Psoas muscle (tissue), 8 donors: ENCODE data around the gene C1QL4. TPM values are rescaled to one million over a fixed set of nuclear protein-coding genes. Genes with fewer than 3 reads are reported as not detected.

Source experiments
- ATAC-seq, 4 donors: fragments of 200-7000 bp; cut with Tn5 transposase; one replicate each; pipeline ENCODE4 v1.9.1; 2020; ENCODE audit warnings: moderate library complexity in 3 of 4, mild to moderate bottlenecking in 2 of 4
- DNase-seq, 2 donors: peaks; one replicate each; pipeline ENCODE4 v3.0.0-alpha.2; 2020
- H3K27ac ChIP-seq: fragments of 200-600 bp; one replicate; pipeline ENCODE4 v1.8.0; 2022
- H3K27me3 ChIP-seq, 3 donors: fragments of 200-600 bp in 1 of 3; one replicate each; pipeline versions ENCODE4 v1.6.1 to v1.8.0; 2013 to 2022; ENCODE audit warnings: low read length in 2 of 3, mild to moderate bottlenecking in 2 of 3, moderate library complexity in 1 of 3; ENCODE audit not compliant: insufficient read depth in 3 of 3
- H3K36me3 ChIP-seq, 2 donors: fragments of 200-600 bp in 1 of 2; one replicate each; pipeline versions ENCODE4 v1.6.1 to v1.8.0; 2013 to 2022; ENCODE audit warnings: low read depth in 1 of 2, mild to moderate bottlenecking in 1 of 2, moderate library complexity in 1 of 2; ENCODE audit not compliant: insufficient read depth in 1 of 2
- H3K4me1 ChIP-seq: fragments of 200-600 bp; one replicate; pipeline ENCODE4 v1.8.0; 2022
- H3K4me3 ChIP-seq: fragments of 200-600 bp; one replicate; pipeline ENCODE4 v1.8.0; 2022; ENCODE audit warnings: mild to moderate bottlenecking
- H3K9me3 ChIP-seq: fragments of 200-600 bp; one replicate; pipeline ENCODE4 v1.8.0; 2022
- CTCF ChIP-seq: fragments of 200-600 bp; IDR thresholded peaks from one replicate; pipeline ENCODE4 v1.8.0; 2022; ENCODE audit warnings: antibody characterized with exemption
- WGBS, 3 donors: extraction: QIAGEN DNeasy Blood & Tissue Kit; methylation state at CpG; one replicate each; pipeline versions ENCODE4 v1.1.6 to v1.1.7; 2013; 5-methylcytosine and 5-hydroxymethylcytosine counted together
- intact Hi-C, 2 donors: fragments of 100-400 bp; cut with DNase I; formaldehyde crosslinking; loops; one replicate each; pipeline versions ENCODE4 v1.11.0 to v1.14.2; 2022
- polyA plus RNA-seq, 3 donors: library from polyadenylated mRNA; stranded (reverse); fragments of 200-250 nt; gene quantifications; one replicate each; pipeline ENCODE4 v1.2.3, GENCODE V29; 2013
- total RNA-seq, 4 donors: library from RNA; stranded (reverse); fragmentation: NEBNext Ultra II Directional in 2 of 4; extraction: Animal tissue kit (Norgen Biotek cat#: 25700) in 2 of 4; gene quantifications; one replicate each; pipeline versions ENCODE4 v1.2.1 to v1.2.4, GENCODE V29; 2021 to 2023
- donor health status: healthy with polysubstance abuse.
- donor health status: DM: no; HTN: no; CAD: no; lungs with moderate emphysema.
- donor health status: Bipolar disorder and iron deficiency.
- donor health status: healthy.
- donor health status: DM: yes; HTN: yes; CAD: no.
- donor health status: DM: no; HTN: no; CAD: no.
- donor health status: DM: no; HTN: no; CAD: no.
- donor health status: DM: yes; HTN: yes; CAD: no.

The C1QL4 gene
- total and polyA plus RNA-seq, 7 donors: not detected

GRCh38 chr12:49297695-49298060 is 39.3 kb downstream of the C1QL4 start:
- no peak for TF ChIP-seq CTCF
- intact Hi-C loops: no loop called here
- WGBS, 3 donors: 20 to 28% (median 21%) methylated on average over 8 of the region's 8 CpGs
- H3K4me3 ChIP-seq: peak overlapping the region; percentile 41
- H3K9me3 ChIP-seq: no peaks in the 10 kb centered on the region
- peaks cover 0 to 64% (median 34%) of the 10 kb centered on the region in 3 donors for H3K27me3 ChIP-seq
- H3K36me3 ChIP-seq: no peaks in the 10 kb centered on the region
- no peak overlapping the region for H3K27ac ChIP-seq
- H3K4me1 ChIP-seq: peaks cover 6% of the 10 kb centered on the region
- DNase-seq (no peak), ATAC-seq (peak in 1 of 4 donors; percentile 19)

DNA sequence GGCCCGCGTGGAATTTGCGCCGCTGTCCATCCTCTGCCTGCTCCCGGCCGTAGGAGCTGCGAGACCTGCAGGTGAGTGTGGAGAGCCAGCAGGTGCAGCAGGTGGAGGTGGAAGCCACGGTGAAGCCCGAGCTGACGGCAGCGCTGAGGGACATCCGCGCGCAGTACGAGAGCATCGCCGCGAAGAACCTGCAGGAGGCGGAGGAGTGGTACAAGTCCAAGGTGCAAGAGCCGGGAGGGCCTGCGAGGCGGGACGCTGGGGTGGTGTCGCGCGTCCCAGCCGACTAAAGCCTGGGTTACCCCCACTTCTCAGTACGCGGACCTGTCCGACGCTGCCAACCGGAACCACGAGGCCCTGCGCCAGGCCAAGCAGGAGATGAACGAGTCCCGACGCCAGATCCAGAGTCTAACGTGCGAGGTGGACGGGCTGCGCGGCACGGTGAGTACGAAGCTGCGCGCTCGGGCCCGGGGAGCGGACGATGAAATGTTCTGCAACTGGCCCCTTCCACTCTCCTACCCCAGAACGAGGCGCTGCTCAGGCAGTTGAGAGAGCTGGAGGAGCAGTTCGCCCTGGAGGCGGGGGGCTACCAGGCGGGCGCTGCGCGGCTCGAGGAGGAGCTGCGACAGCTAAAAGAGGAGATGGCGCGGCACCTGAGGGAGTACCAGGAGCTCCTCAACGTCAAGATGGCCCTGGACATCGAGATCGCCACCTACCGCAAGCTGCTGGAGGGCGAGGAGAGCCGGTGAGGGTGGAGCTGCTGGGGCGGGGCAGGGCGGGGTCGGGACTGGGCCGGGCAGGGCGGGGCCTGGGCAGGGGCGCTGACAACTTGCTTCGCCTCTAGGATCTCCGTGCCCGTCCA is 39.9 kb downstream of the C1QL4 start:
- WGBS, 3 donors: 2 to 5% (median 3%) methylated on average over 64 to 77 of the region's 77 CpGs
- H3K27me3 ChIP-seq: peaks cover 0 to 64% (median 34%) of the 10 kb centered on the region in 3 donors
- H3K36me3 ChIP-seq: no peaks in the 10 kb centered on the region
- no peak overlapping the region for H3K27ac ChIP-seq
- peaks cover 6% of the 10 kb centered on the region for H3K4me1 ChIP-seq
- TF ChIP-seq CTCF: no peak
- DNase-seq (peak in 1 of 2 donors; percentile 56), ATAC-seq (peak in 3 of 4 donors; percentile 50 to 68 (median 62))
- H3K9me3 ChIP-seq: no peaks in the 10 kb centered on the region
- peak overlapping the region; percentile 41 for H3K4me3 ChIP-seq
- intact Hi-C loops: no loop called here

DNA sequence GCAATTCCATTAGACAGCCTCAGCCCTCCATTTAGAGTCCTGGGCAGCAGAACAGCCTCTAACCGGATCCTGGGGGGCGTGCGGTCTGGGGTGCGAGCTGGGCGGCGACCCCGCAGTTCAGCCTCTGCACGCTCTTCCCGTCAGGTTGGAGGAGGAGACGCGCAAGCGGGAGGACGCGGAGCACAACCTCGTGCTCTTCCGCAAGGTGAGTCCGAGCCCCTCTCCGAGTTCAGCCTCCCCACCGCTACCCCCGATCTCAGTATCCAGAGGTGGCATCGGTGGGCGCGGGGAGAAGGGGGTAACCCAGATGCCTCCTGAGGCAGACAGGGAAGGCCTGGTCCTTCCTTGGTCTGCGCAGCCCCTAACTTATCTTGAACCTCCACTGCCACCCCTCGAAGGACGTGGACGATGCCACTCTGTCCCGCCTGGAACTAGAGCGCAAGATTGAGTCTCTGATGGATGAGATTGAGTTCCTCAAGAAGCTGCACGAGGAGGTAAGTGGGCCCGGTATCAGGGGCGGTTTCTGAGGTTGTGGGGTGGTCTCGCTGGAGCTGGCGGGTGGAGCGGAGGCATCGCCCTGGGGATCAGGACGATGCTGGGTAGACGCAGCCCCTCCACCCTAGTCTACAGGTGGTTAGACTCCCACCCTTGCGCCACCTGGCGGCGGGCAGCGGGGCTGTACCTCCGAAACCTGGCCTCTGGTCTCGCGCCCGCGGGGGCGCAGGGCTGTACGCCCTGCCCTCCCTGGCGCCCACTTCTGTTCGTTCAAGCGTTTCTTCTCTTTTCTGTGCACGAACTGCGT is 40.8 kb downstream of the C1QL4 start:
- peaks cover 0 to 57% (median 34%) of the 10 kb centered on the region in 3 donors for H3K27me3 ChIP-seq
- H3K36me3 ChIP-seq: no peaks in the 10 kb centered on the region
- H3K9me3 ChIP-seq: no peaks in the 10 kb centered on the region
- intact Hi-C loops: no loop called here
- no peak overlapping the region for H3K4me3 ChIP-seq
- WGBS, 3 donors: 24 to 34% (median 28%) methylated on average over 47 to 54 of the region's 54 CpGs
- TF ChIP-seq CTCF: peak; percentile 45
- no peak overlapping the region for H3K27ac ChIP-seq
- peaks cover 6% of the 10 kb centered on the region for H3K4me1 ChIP-seq
- ATAC-seq (peak in 2 of 4 donors; percentile 58 to 72), DNase-seq (peak; percentile 35 to 61)

DNA sequence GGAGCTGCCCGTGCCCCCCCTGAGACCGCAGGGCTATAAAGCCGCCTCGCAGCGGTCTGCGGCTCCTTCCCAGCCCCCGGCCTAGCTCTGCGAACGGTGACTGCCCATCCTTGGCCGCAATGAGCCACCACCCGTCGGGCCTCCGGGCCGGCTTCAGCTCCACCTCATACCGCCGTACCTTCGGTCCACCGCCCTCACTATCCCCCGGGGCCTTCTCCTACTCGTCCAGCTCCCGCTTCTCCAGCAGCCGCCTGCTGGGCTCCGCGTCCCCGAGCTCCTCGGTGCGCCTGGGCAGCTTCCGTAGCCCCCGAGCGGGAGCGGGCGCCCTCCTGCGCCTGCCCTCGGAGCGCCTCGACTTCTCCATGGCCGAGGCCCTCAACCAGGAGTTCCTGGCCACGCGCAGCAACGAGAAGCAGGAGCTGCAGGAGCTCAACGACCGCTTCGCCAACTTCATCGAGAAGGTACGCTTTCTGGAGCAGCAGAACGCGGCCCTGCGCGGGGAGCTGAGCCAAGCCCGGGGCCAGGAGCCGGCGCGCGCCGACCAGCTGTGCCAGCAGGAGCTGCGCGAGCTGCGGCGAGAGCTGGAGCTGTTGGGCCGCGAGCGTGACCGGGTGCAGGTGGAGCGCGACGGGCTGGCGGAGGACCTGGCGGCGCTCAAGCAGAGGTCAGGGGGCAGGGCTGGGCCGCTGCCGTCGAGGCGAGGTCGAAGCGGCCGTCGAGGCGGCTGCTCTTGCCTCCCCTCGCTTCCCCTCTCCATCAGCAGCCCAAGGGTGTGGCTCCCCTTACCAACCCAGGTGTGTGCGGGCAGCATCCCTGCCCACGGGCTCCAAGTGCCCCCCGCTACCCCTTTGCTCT is 41.7 kb downstream of the C1QL4 start, which contains the start of gene PRPH:
Gene PRPH (plus strand): TSS at position 66 of the 855 bp plus-strand sequence. CDS start 54 bp downstream, at position 120.
- WGBS, 3 donors: 26 to 41% (median 32%) methylated on average over 70 to 82 of the region's 82 CpGs
- peaks cover 0 to 48% (median 34%) of the 10 kb centered on the region in 3 donors for H3K27me3 ChIP-seq
- no peaks in the 10 kb centered on the region for H3K36me3 ChIP-seq
- DNase-seq (no peak), ATAC-seq (no peak)
- no peak within 1 kb of the TSS for H3K4me3 ChIP-seq
- H3K4me1 ChIP-seq: peaks cover 6% of the 10 kb centered on the region
- no peak within 1 kb of the TSS for H3K27ac ChIP-seq
- H3K9me3 ChIP-seq: no peaks in the 10 kb centered on the region
- intact Hi-C loops: no loop called here
- TF ChIP-seq CTCF: no peak
